ENCODE measurements around the gene ABHD12B. TPM values are rescaled to one million over a fixed set of nuclear protein-coding genes. Genes with fewer than 3 reads are reported as not detected.

Gene ABHD12B
- total and polyA plus RNA-seq, 2 of the 13 experiments (the other 11 are each of a cell fraction or from before 2014, with no cell fraction given) = not detected

DNA sequence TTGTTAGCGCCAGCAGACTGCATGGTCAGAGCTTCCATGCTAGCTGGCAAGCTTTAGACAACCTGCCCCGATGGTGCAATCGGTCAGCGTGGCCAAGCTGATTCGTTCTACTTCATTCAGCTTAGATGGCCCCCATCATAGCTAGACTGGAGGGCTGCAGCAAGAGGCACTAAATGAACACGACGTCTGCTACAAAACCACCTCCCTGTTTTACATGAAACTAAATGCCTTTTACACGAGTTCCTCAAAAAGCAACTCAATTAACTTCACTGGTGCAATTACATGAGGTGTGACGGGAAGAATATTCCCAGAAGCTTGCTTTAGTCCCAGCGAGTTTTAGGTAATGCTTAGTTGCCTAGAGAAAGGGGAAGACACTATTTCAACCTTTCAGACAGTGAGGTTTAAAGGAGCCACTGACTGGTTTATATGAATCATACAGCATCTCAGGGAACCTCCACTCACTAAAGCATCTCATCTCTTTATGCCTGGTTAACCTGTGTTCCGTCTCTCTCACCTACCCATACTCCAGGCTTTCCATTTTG, 49.3 kb upstream of the ABHD12B start:
- ChIA-PET CTCF (ENCODE audit: low intra/inter-chr PET ratio, low total read pairs) (no interaction called here), POLR2A (no interaction called here)
- in situ Hi-C loops (cut with HindIII; ENCODE audit: extremely low pct_ligation_motif_present, low pct_unique_long_range_greater_than_20kb) = no loop called here
- H3K27me3 ChIP-seq (ENCODE audit: control insufficient read depth in 1 of 2, insufficient read depth in 2 of 2, low read length in 2 of 2) = no peaks in the 10 kb centered on the region
- peaks cover 0 to 3% of the 10 kb centered on the region in 2 experiments; a peak in 1 of 5 replicates for H3K36me3 ChIP-seq (replicated peaks in 1 of 2; ENCODE audit: control insufficient read depth in 1 of 2, insufficient read depth in 2 of 2, low read length in 2 of 2)
- DNase-seq (ENCODE audit: low spot score) (no peak), FAIRE-seq (no peak), ATAC-seq (no peak)
- BruUV-seq (replicated peaks) = no TSS peak
- H4K20me1 ChIP-seq (ENCODE audit: insufficient read depth, low read length) = no peaks in the 10 kb centered on the region
- no peak overlapping the region for H3K4me2 ChIP-seq (ENCODE audit: low read depth, low read length)
- H3K9ac ChIP-seq (ENCODE audit: insufficient read depth, low read depth, low read length) = no peak overlapping the region
- H3K4me1 ChIP-seq (ENCODE audit: insufficient read depth, low read length) = peaks cover 33% of the 10 kb centered on the region
- TF ChIP-seq BRD4 (CRISPR knock-in tag; IDR thresholded peaks at IDR 0.05) (no peak), SNAPC2 (CRISPR knock-in tag; IDR thresholded peaks at IDR 0.05) (no peak)
- H3K9me3 ChIP-seq (ENCODE audit: low read length) = no peaks in the 10 kb centered on the region
- H3K4me3 ChIP-seq (replicated peaks in 1 of 3; ENCODE audit: insufficient read depth in 1 of 3, low read depth in 2 of 3, low read length in 3 of 3) = no peak overlapping the region
- H3K27ac ChIP-seq (ENCODE audit: extremely low read length, insufficient read depth, low read length) = no peak overlapping the region
- 95% methylated on average over 11 of the region's 11 CpGs for WGBS (ENCODE audit: low lambda C conversion rate)
- H2AFZ ChIP-seq (ENCODE audit: low read length) = no peak overlapping the region
- peaks cover 20% of the 10 kb centered on the region for H3K79me2 ChIP-seq (ENCODE audit: insufficient read depth, low read length)
- intact Hi-C loops (cut with micrococcal nuclease; ENCODE audit: unreplicated experiment) = no loop called here

DNA sequence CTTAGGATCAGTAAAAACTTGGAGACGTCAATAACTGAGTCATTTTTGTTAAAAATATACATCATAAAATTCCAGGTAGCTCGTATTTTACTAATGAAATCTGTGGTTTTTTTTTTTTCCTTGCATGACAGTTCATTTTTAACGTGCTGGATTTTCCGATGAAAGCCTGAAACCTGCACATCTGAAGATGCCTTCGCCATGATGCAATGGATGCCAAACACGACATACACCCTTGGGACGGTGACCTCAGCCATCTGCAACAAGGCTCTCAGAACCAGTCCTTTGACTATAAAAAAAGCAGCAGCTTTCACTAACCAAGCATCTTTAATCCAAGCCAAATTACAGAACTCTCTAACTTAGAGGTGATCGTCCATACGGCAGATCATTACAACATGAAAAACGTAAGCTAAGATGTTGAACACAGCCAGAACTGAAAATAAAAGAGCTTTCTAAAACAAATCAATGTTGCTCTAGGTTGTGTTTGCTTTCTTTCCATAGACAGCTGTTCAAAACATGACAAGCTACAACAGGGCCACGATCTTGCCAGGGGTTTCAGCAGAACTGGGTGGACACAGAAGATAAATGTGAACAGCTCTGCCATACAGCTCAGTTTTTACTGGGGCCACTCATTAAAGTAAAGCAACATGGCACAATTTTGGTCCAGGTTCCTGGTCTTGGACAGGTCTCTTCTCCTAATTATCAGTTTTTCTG, 48.6 kb upstream of the ABHD12B start:
- FAIRE-seq (no peak), DNase-seq (ENCODE audit: low spot score) (no peak), ATAC-seq (peak; percentile 46; the same call in 1 of the 3 replicates)
- no peak overlapping the region for H3K27ac ChIP-seq (ENCODE audit: extremely low read length, insufficient read depth, low read length)
- TF ChIP-seq ISX (CRISPR knock-in tag; conservative IDR thresholded peaks at IDR 0.05) (no peak), BCL6 (CRISPR knock-in tag; IDR thresholded peaks at IDR 0.05) (0 out of 2 replicates have a peak, but pooled peaks have one; percentile 28)
- peaks cover 0 to 3% of the 10 kb centered on the region in 2 experiments; a peak in 1 of 5 replicates for H3K36me3 ChIP-seq (replicated peaks in 1 of 2; ENCODE audit: control insufficient read depth in 1 of 2, insufficient read depth in 2 of 2, low read length in 2 of 2)
- in situ Hi-C loops (cut with HindIII; ENCODE audit: extremely low pct_ligation_motif_present, low pct_unique_long_range_greater_than_20kb) = no loop called here
- no peaks in the 10 kb centered on the region for H3K27me3 ChIP-seq (ENCODE audit: control insufficient read depth in 1 of 2, insufficient read depth in 2 of 2, low read length in 2 of 2)
- no peak overlapping the region for H2AFZ ChIP-seq (ENCODE audit: low read length)
- no peak overlapping the region for H3K4me3 ChIP-seq (replicated peaks in 1 of 3; ENCODE audit: insufficient read depth in 1 of 3, low read depth in 2 of 3, low read length in 3 of 3)
- H3K79me2 ChIP-seq (ENCODE audit: insufficient read depth, low read length) = peaks cover 25% of the 10 kb centered on the region
- BruUV-seq (replicated peaks) = no TSS peak
- H4K20me1 ChIP-seq (ENCODE audit: insufficient read depth, low read length) = no peaks in the 10 kb centered on the region
- POLR2A ChIA-PET = no interaction called here
- H3K9me3 ChIP-seq (ENCODE audit: low read length) = no peaks in the 10 kb centered on the region
- H3K4me1 ChIP-seq (ENCODE audit: insufficient read depth, low read length) = peaks cover 38% of the 10 kb centered on the region
- H3K4me2 ChIP-seq (ENCODE audit: low read depth, low read length) = peak overlapping the region; percentile 13; the same call in 1 of the 2 replicates
- no peak overlapping the region for H3K9ac ChIP-seq (ENCODE audit: insufficient read depth, low read depth, low read length)
- intact Hi-C loops (cut with micrococcal nuclease; ENCODE audit: unreplicated experiment) = no loop called here
- WGBS (ENCODE audit: low lambda C conversion rate) = 94% methylated on average over 11 of the region's 11 CpGs
- CTCF ChIA-PET (ENCODE audit: low intra/inter-chr PET ratio, low total read pairs) = no interaction called here
